ENCODE measurements around the gene ITGBL1. TPM values are rescaled to one million over a fixed set of nuclear protein-coding genes. Genes with fewer than 3 reads are reported as not detected.

ITGBL1 gene
- total and polyA plus RNA-seq, 2 experiments from 2014 or later: 0.29 TPM; not detected in 1

DNA sequence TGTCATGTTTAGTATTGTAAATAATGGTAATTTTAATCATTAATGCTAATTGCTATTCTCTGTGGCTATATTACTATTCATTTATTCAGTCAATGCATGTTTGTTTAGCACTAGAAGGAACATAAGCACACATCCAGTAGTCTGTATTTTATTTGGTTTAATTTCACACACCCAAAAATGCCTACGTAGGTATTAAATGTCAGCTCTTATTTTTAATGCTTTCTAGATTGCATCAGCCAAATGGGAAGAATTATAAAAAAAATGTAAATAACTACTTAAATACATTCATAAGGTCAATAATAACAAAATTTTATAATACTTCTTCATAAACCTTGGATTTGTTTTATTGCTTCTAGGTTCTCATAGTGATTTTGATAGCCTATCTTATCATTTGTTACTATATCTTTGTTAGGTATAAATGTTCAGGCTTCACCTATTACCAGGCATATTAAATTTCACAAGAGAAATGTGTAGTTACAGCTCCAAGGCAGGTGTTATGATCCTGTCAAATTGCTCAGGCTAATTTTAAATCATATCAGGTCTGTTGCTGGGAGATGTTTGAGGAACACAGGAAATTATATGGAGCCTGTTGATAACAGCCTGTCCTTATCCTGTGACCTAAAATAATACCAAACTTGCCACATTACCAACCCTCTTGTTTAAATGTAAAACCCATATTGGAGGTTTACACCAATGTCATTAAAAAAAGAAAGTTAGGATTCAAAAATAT, 34.4 kb downstream of the ITGBL1 start:
- Histone ChIP-seq H3K4me3 (no peak overlapping the region), H2AFZ (no peak overlapping the region), H3K9me2 (ENCODE audit: insufficient read depth) (no peaks in the 10 kb centered on the region), H4K20me1 (replicated peaks; ENCODE audit: insufficient read depth) (no peaks in the 10 kb centered on the region), H3K4me1 (ENCODE audit: insufficient read depth) (no peaks in the 10 kb centered on the region), H3K27ac (ENCODE audit: low read depth) (no peak overlapping the region), H3K36me3 (ENCODE audit: insufficient read depth) (no peaks in the 10 kb centered on the region), H3K4me2 (no peak overlapping the region), H3K27me3 (ENCODE audit: insufficient read depth) (no peaks in the 10 kb centered on the region), H3F3A (replicated peaks; ENCODE audit: low read depth) (no peaks in the 10 kb centered on the region), H3K79me2 (replicated peaks; ENCODE audit: insufficient read depth) (no peaks in the 10 kb centered on the region)
- Mint-ChIP-seq H3K9me3 (no peaks in the 10 kb centered on the region), H3K4me1 (no peaks in the 10 kb centered on the region; the same call in 2 of the 3 replicates), H3K36me3 (ENCODE audit: low read depth) (no peaks in the 10 kb centered on the region), H3K27ac (no peak overlapping the region), H3K4me3 (no peak overlapping the region), H3K27me3 (ENCODE audit: insufficient read depth, low read depth, poor library complexity) (peaks cover 2% of the 10 kb centered on the region)
- no peak for ATAC-seq
- no peak for TF ChIP-seq EZH2 (IDR thresholded peaks at IDR 0.05; ENCODE audit: low read depth, unreplicated experiment)
- TF ChIP-seq, protein P1, sequence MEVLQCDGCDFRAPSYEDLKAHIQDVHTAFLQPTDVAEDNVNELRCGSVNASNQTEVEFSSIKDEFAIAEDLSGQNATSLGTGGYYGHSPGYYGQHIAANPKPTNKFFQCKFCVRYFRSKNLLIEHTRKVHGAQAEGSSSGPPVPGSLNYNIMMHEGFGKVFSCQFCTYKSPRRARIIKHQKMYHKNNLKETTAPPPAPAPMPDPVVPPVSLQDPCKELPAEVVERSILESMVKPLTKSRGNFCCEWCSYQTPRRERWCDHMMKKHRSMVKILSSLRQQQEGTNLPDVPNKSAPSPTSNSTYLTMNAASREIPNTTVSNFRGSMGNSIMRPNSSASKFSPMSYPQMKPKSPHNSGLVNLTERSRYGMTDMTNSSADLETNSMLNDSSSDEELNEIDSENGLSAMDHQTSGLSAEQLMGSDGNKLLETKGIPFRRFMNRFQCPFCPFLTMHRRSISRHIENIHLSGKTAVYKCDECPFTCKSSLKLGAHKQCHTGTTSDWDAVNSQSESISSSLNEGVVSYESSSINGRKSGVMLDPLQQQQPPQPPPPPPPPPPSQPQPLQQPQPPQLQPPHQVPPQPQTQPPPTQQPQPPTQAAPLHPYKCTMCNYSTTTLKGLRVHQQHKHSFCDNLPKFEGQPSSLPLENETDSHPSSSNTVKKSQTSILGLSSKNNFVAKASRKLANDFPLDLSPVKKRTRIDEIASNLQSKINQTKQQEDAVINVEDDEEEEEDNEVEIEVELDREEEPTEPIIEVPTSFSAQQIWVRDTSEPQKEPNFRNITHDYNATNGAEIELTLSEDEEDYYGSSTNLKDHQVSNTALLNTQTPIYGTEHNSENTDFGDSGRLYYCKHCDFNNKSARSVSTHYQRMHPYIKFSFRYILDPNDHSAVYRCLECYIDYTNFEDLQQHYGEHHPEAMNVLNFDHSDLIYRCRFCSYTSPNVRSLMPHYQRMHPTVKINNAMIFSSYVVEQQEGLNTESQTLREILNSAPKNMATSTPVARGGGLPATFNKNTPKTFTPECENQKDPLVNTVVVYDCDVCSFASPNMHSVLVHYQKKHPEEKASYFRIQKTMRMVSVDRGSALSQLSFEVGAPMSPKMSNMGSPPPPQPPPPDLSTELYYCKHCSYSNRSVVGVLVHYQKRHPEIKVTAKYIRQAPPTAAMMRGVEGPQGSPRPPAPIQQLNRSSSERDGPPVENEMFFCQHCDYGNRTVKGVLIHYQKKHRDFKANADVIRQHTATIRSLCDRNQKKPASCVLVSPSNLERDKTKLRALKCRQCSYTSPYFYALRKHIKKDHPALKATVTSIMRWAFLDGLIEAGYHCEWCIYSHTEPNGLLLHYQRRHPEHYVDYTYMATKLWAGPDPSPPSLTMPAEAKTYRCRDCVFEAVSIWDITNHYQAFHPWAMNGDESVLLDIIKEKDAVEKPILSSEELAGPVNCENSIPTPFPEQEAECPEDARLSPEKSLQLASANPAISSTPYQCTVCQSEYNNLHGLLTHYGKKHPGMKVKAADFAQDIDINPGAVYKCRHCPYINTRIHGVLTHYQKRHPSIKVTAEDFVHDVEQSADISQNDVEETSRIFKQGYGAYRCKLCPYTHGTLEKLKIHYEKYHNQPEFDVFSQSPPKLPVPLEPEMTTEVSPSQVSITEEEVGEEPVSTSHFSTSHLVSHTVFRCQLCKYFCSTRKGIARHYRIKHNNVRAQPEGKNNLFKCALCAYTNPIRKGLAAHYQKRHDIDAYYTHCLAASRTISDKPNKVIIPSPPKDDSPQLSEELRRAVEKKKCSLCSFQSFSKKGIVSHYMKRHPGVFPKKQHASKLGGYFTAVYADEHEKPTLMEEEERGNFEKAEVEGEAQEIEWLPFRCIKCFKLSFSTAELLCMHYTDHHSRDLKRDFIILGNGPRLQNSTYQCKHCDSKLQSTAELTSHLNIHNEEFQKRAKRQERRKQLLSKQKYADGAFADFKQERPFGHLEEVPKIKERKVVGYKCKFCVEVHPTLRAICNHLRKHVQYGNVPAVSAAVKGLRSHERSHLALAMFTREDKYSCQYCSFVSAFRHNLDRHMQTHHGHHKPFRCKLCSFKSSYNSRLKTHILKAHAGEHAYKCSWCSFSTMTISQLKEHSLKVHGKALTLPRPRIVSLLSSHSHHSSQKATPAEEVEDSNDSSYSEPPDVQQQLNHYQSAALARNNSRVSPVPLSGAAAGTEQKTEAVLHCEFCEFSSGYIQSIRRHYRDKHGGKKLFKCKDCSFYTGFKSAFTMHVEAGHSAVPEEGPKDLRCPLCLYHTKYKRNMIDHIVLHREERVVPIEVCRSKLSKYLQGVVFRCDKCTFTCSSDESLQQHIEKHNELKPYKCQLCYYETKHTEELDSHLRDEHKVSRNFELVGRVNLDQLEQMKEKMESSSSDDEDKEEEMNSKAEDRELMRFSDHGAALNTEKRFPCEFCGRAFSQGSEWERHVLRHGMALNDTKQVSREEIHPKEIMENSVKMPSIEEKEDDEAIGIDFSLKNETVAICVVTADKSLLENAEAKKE (CRISPR knock-in tag; IDR thresholded peaks at IDR 0.05): no peak
- TF ChIP-seq, protein P2, sequence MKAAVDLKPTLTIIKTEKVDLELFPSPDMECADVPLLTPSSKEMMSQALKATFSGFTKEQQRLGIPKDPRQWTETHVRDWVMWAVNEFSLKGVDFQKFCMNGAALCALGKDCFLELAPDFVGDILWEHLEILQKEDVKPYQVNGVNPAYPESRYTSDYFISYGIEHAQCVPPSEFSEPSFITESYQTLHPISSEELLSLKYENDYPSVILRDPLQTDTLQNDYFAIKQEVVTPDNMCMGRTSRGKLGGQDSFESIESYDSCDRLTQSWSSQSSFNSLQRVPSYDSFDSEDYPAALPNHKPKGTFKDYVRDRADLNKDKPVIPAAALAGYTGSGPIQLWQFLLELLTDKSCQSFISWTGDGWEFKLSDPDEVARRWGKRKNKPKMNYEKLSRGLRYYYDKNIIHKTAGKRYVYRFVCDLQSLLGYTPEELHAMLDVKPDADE (IDR thresholded peaks at IDR 0.05): no peak
- TF ChIP-seq CREB1 (CRISPR knock-in tag; IDR thresholded peaks at IDR 0.05; ENCODE audit: low read depth): no peak
- no peak for TF ChIP-seq ZNF114 (CRISPR knock-in tag; IDR thresholded peaks at IDR 0.05)
- TF ChIP-seq, protein P3, sequence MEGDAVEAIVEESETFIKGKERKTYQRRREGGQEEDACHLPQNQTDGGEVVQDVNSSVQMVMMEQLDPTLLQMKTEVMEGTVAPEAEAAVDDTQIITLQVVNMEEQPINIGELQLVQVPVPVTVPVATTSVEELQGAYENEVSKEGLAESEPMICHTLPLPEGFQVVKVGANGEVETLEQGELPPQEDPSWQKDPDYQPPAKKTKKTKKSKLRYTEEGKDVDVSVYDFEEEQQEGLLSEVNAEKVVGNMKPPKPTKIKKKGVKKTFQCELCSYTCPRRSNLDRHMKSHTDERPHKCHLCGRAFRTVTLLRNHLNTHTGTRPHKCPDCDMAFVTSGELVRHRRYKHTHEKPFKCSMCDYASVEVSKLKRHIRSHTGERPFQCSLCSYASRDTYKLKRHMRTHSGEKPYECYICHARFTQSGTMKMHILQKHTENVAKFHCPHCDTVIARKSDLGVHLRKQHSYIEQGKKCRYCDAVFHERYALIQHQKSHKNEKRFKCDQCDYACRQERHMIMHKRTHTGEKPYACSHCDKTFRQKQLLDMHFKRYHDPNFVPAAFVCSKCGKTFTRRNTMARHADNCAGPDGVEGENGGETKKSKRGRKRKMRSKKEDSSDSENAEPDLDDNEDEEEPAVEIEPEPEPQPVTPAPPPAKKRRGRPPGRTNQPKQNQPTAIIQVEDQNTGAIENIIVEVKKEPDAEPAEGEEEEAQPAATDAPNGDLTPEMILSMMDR (conservative IDR thresholded peaks at IDR 0.05; ENCODE audit: low read depth in 2 of 2): no peak
- no peak for TF ChIP-seq EZH2phosphoT487 (IDR thresholded peaks at IDR 0.05; ENCODE audit: unreplicated experiment)
- TF ChIP-seq JUNB (IDR thresholded peaks at IDR 0.05; ENCODE audit: unreplicated experiment): no peak
- DNase-seq (ENCODE audit: low spot score): no peak

All from GM23338 (cell line).